Sigmoid colon (tissue), 4 donors: ENCODE data around the gene TXNDC11.

Experiments used
- CTCF ChIP-seq, 4 experiments: fragments of 450-650 bp in 3 of 4; fragments of 200-600 bp in 1 of 4; IDR thresholded peaks; one replicate each; pipeline ENCODE4 v1.5.1; 2016 to 2019; ENCODE audit warnings: antibody characterized with exemption in 4 of 4, mild to moderate bottlenecking in 3 of 4, moderate library complexity in 2 of 4
- POLR2AphosphoS5 ChIP-seq, 4 donors: sonication (generic); formaldehyde crosslinking; IDR thresholded peaks; one replicate each; pipeline ENCODE4 v1.6.1; 2017; ENCODE audit warnings: antibody characterized with exemption in 4 of 4

GRCh38 chr16:11731222-11731621, 11.4 kb downstream of the TXNDC11 start:
- TF ChIP-seq CTCF (IDR thresholded peaks at IDR 0.05) = no peak
- TF ChIP-seq POLR2AphosphoS5 (IDR thresholded peaks at IDR 0.05) = no peak
